ENCODE measurements around the gene YIPF2. TPM values are rescaled to one million over a fixed set of nuclear protein-coding genes. Genes with fewer than 3 reads are reported as not detected.

The YIPF2 gene
- 25.4 TPM for total RNA-seq

DNA sequence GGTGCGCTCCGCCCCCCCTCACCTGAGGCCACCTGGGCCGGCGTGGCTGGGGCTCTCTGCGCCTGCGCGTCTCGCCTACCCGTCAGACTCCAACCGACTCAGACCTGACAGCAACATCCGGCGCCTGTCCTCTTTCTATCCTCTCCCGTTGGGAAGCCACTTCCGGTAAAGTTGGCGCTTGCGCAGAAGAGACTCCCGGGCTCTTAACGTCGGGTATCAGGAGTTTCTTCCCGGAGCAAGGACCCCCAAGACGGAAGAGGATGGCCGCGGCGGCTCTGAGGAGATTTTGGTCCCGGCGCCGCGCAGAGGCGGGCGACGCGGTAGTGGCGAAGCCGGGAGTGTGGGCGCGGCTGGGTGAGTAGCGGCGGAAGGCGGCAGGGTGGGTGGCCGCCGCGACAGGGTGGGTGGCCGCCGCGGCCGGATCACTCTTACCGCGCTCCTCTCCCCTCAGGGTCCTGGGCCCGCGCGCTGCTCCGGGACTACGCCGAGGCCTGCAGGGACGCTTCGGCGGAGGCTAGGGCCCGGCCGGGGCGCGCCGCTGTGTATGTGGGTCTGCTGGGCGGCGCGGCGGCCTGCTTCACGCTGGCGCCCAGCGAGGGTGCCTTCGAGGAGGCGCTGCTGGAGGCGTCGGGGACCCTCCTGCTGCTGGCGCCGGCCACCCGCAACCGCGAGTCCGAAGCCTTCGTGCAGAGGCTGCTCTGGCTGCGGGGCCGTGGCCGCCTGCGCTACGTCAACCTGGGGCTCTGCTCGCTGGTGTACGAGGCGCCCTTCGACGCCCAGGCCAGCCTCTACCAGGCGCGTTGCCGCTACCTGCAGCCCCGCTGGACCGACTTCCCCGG is at the start of gene YIPF2, which contains the start of gene TIMM29:
Gene YIPF2, minus strand, starts transcription at position 77 of the 839 bp plus-strand sequence. CDS start 229 bp downstream, outside the sequence.
Gene TIMM29, plus strand, starts transcription at position 249 of the 839 bp plus-strand sequence. Its CDS starts 12 bp downstream, at position 261.

DNA sequence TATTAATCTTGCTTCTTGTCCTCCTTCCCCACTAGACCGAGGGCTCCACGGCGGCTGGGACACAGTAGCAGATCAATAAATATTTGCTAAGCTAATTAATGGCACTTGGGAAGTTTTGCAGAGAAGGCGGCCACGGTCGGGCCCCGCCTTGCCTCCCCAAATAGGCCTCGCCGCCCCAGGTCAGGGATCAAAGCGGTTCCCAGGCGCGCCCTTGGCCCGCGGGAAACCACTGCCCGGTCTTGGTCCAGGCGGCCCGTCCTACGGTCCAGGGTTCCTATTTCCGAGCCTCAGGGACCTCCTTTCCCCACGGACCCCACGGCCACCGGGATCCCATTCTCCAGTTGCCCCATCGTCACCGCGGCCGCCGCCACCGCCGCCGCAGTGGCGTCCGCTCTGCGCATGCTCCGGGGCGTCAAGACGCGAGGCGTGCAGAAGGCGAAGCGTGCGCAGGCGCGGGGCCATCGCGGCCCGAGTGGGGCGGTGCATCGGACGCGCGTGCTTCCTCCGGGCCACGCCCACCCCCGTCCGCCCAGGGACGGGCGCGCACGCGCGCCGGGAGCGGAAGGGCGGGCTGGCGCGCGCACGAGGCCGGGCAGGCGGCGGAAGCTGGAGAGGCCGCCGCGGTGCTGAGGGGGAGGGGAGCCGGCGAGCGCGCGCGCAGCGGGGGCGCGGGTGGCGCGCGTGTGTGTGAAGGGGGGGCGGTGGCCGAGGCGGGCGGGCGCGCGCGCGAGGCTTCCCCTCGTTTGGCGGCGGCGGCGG is 32.1 kb upstream of the YIPF2 start, which contains the start of gene SMARCA4:
Gene SMARCA4, plus strand, starts transcription at position 717 of the 759 bp plus-strand sequence. CDS start 23,122 bp downstream, outside the sequence.

Other genes starting within 250 kb of the YIPF2 start
- gene QTRT1, start 227.2 kb downstream of the YIPF2 start, total RNA-seq, result 50.1 TPM
- gene DNM2, start 210.6 kb downstream of the YIPF2 start, total RNA-seq, result 94.8 TPM
- gene TMED1, start 92.4 kb downstream of the YIPF2 start, total RNA-seq, result 9.7 TPM
- gene C19orf38, start 80.2 kb downstream of the YIPF2 start, total RNA-seq, result 0.63 TPM
- gene CARM1, start 57.1 kb downstream of the YIPF2 start, total RNA-seq, result 34.7 TPM
- 28.5 TPM for gene TIMM29, start 172 bp upstream of the YIPF2 start, total RNA-seq
- gene SMARCA4, start 32.4 kb upstream of the YIPF2 start, total RNA-seq, result 187 TPM
- 37.9 TPM for gene LDLR, start 160.8 kb upstream of the YIPF2 start, total RNA-seq
- gene SPC24, start 227.1 kb upstream of the YIPF2 start, total RNA-seq, result 7.8 TPM

All from parietal lobe (tissue), 1 donor.